HT-29 (cell line): ENCODE data around the gene METTL9. TPM values are rescaled to one million over a fixed set of nuclear protein-coding genes. Genes with fewer than 3 reads are reported as not detected.
"Not testable (repeated sequence)": the region's sequence is repeated elsewhere in the genome, so short reads cannot be mapped to it uniquely, and the experiment has no call there.

Source experiments
- DNase-seq: peaks from one replicate; pipeline ENCODE4 v3.0.0-alpha.2; 2015; ENCODE audit warnings: low spot score
- total RNA-seq: library from RNA; depleted of rRNA; stranded (reverse); fragments of >200 nt; shearing (Covaris generic); gene quantifications from 2 replicates; pipeline ENCODE4 v1.2.3, GENCODE V29; 2014

METTL9 gene
- total RNA-seq, 1 experiment from 2014 or later = 120 TPM

DNA sequence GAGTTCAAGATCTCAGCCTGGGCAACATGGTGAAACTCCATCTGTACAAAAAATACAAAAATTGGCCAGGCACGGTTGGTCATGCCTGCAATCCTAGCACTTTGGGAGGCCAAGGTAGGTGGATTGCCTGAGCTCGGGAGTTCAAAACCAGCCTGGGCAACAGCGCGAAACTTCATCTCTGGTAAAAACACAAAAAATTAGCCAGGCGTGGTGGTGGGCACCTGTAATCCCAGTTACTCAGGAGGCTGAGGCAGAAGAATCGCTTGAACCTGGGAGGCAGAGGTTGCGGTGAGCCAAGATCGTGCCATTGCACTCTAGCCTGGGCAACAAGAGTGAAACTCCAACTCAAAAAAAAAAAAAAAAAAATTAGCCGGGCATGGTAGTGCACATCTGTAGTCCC, 25.9 kb upstream of the METTL9 start:
- not testable (repeated sequence) for DNase-seq

GRCh38 chr16:21574372-21574771, 25.0 kb upstream of the METTL9 start:
- DNase-seq = no peak

DNA sequence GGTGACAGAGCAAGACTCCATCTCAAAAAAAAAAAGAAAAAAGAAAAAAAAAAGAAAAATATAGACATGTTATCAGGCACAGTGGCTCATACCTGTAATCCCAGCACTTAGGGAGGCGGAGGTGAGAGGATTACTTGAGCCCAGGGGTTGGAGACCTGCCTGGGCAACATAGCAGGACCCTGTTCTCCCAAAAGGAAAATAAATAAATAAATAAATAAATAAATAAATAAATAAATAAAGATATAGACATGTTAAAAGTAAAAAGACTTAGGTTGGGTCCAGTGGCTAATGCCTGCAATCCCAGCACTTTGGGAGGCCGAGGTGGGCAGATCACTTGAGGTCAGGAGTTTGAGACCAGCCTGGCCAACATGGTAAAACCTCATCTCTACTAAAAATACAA, 23.1 kb upstream of the METTL9 start:
- DNase-seq = not testable (repeated sequence)

GRCh38 chr16:21577487-21577886, 21.9 kb upstream of the METTL9 start:
- not testable (repeated sequence) for DNase-seq

GRCh38 chr16:21578311-21578710, 21.1 kb upstream of the METTL9 start:
- not testable (repeated sequence) for DNase-seq

DNA sequence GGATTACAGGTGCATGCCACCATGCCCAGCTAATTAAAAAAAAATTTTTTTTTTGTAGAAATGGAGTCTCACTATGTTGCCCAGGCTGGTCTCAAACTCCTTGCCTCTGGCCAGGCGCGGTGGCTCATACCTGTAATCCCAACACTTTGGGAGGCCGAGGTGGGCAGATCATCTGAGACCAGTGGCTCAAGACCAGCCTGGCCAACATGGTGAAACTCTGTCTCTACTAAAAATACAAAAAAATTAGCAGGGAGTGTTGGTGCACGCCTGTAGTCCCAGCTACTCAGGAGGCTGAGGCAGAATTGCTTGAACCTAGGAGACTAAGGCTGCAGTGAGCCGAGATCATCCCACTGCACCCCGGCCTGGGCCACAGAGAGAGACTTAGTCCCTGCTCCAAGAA, 19.2 kb upstream of the METTL9 start:
- DNase-seq = not testable (repeated sequence)

DNA sequence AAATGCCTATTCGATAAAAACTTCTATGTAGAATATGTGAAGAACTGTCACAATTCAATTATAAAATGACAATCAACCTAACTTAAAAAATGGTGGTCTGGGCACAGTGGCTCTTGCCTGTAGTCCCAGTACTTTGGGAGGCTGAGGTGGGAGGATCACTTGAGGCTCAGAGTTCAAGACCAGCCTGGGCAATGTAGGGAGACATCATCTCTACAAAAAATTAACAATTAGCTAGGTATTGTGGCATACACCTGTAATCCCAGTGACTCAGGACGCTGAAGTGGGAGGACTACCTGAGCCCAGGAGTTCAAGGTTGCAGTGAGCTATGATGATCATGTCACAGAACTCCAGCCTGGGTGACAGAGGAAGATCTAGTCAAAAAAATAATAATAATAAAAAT, 18.6 kb upstream of the METTL9 start:
- no peak for DNase-seq

DNA sequence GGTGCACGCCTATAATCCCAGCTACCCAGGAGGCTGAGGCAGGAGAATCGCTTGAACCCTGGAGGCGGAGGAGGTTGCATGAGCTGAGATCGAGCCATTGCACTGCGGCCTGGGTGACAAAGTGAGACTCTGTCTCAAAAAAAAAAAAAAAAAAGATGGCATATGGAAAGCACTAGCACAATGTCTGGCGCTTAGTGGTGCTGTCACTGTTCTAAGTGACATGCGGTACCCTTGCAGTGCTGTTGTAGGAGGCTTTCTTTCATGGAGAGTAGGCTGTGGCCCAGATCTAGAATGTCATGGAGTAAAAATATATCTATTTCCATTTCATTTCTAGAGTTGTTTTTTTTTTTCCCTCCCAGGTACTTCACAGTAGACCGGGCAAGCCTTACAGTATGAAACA, 14.6 kb upstream of the METTL9 start:
- no peak for DNase-seq

DNA sequence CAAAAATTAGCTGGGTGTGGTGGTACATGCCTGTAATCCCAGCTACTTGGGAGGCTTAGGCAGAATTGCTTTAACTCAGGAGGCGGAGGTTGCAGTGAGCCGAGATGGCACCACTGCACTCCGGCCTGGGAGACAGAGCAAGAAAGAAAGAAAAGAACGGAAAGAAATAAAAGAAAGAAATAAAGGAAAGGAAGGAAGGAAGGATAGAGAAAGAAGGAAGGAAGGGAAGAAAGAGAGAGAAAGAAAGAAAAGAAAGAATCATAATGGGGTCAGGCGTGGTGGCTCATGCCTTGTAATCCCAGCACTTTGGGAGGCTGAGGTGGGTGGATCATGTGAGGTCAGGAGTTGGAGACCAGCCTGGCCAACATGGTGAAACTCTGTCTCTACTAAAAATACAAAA, 10.8 kb upstream of the METTL9 start:
- not testable (repeated sequence) for DNase-seq

DNA sequence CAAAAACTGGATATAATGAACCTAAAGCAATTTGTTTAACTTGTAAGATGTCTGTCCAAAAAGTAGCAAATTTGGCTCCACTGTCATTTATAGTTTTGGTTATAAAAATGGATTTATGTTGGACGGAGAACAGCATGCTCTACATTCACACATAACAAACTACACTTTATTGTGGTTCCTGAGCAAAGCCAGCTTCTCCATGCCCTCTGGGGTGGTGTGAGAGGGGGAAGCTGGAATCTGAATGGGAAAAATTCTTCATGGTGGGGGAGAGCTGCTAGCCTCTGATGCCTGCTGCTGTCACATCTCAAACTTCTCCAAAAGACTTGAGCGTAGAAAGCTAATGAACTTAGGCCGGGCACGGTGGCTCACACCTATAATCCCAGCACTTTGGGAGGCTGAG, 9.8 kb upstream of the METTL9 start:
- no peak for DNase-seq

DNA sequence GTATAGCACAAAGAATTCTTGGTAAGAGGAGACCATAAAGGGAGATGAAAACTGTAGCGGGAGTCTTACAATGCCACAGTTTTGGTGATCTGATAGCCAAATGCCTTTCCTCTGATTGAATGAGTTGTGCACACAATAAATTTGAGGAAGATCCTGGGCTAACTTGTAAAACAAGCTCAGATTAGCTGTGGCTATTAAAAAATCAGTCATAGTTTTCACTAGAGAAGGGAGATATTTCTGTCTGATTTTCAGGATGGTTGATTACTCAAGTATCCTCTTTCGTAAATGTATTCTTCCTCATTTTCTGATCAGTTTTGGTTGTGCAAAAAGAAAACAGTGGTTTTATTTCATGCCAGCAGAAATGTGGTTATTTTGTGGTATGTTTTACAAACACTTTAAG, 9.1 kb upstream of the METTL9 start:
- DNase-seq = no peak

- DNase-seq = no peak
These were observed 8.6 kb upstream of the METTL9 start for GRCh38 chr16:21590796-21591195.

- DNase-seq = no peak
These were observed 7.2 kb upstream of the METTL9 start for GRCh38 chr16:21592191-21592590.

GRCh38 chr16:21593530-21594289, 5.7 kb upstream of the METTL9 start:
- no peak for DNase-seq

DNA sequence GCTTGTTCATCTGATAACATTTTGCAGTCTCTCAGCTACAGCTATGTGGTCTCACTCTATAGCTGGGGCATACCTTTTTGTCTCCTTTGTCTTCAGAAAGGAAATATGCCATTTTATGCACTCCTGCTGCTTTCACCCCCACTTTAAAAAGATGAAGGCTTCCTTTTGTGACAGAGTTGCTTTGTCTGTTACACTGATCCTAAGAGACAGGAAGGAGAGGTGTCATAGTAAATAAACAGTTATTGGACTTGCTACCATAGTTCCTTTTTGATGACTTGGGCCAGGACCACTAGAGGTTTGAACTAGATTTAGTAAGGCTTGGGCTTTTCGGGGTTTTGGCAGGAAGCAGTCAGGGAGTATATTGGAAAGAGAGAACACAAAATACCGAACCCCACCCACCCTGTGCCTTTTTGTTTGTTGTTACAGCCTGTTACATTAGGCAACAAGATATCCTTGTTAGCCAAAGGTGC, 1.8 kb upstream of the METTL9 start:
- DNase-seq = no peak

DNA sequence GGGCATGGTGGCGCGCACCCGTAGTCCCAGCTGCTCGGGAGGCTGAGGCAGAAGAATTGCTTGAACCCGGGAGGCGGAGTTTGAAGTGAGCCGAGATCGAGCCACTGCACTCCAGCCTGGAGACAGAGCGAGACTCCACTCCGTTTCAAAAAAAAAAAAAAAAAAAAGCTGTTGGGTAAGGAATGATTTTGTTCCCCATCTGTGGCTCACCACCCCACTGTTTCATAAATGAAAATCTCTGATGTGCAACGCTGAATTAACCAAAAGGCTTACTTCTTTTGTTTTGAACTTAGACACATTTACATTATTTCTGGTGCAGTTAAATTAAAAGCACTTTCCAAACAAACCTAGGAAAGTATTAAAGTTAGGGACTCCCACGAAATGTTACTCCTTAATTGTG, 1.2 kb upstream of the METTL9 start:
- no peak for DNase-seq

DNA sequence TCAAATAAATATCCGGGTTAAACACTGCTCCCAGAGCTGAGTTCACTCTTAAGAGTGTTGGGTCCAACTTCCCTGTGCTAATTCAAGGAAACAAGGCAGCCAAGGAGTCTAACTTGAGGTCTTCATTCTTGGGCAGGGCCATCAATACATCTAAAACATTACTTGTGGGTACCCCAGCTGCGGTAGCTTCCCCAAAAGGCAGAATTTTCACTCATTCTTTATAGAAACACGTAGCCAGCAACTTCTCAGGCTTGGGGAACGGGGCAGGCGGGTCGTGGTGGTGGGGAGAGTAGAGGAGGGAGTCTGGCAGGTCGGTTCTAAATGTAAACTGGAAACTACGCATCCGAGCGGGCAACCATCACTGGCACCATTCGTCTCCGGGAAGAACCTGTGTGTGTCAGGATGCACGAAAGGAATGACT, 666 bp upstream of the METTL9 start:
- peak; percentile 32 for DNase-seq

- DNase-seq = peak; percentile 64
These were observed 825 bp downstream of the METTL9 start for GRCh38 chr16:21600031-21600773.

- DNase-seq = no peak
These were observed 3.4 kb downstream of the METTL9 start for GRCh38 chr16:21602785-21603184.

GRCh38 chr16:21603928-21604327, 4.6 kb downstream of the METTL9 start:
- DNase-seq = no peak

DNA sequence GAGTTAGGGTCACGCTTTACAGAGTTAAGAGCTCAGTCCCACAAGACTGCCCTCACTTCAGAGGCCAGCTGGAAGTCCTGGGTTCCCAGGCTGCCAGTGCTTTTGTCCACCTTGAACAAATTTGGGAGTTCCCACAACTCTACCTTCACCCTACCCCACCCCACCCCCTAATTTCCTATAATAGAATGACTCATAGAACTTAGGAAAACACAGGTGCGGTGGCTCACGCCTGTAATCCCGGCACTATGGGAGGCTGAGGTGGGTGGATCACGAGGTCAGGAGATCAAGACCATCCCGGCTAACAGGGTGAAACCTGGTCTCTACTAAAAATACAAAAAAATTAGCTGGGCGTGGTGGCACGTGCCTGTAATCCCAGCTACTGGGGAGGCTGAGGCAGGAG, 6.5 kb downstream of the METTL9 start:
- DNase-seq = not testable (repeated sequence)

DNA sequence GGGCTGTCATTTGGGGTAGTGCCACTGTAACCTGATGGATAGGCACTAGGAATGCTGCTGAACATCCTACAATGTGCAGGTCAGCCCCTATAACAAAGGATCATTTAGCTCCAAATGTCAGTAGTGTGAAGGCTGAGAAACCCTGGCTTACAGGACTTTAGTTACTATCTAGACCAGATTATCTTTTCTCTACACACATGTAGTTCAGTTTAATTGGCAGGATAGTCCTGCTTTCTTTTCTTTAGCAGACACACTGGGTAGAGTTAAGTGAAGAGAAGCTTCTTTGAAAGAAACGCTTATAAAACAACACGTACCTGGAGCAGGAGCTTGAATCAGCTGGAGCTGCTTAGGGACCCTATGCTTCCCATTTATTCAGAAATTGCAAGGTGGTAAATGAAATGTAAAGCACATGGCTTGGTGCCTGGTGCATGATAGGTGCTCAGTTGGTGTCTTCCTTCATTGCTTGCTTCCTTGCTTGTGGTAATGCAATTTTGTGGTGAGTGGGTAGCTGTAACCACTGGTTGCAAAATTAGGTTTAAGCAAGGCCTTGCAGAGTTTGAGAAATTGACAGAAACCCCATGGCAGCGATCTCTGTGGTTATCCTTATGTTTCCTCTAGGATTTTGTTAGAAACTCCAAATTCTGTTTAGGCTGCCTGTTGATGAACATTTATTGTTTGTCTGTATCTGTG, 9.4 kb downstream of the METTL9 start:
- no peak for DNase-seq
